Measurements from ENCODE around the gene TTLL1.

GRCh38 chr22:43131773-43132501 is 42.7 kb upstream of the TTLL1 start:
- no peak for TF ChIP-seq CTCF (IDR thresholded peaks at IDR 0.05)
- no peak for TF ChIP-seq EZH2phosphoT487 (IDR thresholded peaks at IDR 0.05)
- TF ChIP-seq EZH2 (IDR thresholded peaks at IDR 0.05), result no peak

All from neural progenitor cell (in vitro differentiated cells).